Fibroblast of the aortic adventitia (primary cell): ENCODE data around the gene ANO2. TPM values are rescaled to one million over a fixed set of nuclear protein-coding genes. Genes with fewer than 3 reads are reported as not detected.

ENCODE experiments used
- DNase-seq: peaks from one replicate; pipeline ENCODE4 v3.0.0-alpha.2; 2010; ENCODE audit warnings: low read depth
- H3K4me3 ChIP-seq: 2 replicates; pipeline ENCODE4 v1.5.1; 2011; ENCODE audit warnings: low read depth, mild to moderate bottlenecking, control low read depth, low read length, moderate library complexity
- total RNA-seq: library from RNA; depleted of rRNA; stranded (reverse); fragments of >200 nt; gene quantifications from 2 replicates; pipeline ENCODE4 v1.2.3, GENCODE V29; 2012; ENCODE audit warnings: low replicate concordance
- TF ChIP-seq, protein P1 (sequence below): IDR thresholded peaks from 2 replicates; pipeline ENCODE4 v1.5.1; 2011; ENCODE audit warnings: mild to moderate bottlenecking, low read length, control low read depth, inconsistent platforms; ENCODE audit not compliant: insufficient read depth

Gene ANO2
- total RNA-seq, 1 donor: not detected

DNA sequence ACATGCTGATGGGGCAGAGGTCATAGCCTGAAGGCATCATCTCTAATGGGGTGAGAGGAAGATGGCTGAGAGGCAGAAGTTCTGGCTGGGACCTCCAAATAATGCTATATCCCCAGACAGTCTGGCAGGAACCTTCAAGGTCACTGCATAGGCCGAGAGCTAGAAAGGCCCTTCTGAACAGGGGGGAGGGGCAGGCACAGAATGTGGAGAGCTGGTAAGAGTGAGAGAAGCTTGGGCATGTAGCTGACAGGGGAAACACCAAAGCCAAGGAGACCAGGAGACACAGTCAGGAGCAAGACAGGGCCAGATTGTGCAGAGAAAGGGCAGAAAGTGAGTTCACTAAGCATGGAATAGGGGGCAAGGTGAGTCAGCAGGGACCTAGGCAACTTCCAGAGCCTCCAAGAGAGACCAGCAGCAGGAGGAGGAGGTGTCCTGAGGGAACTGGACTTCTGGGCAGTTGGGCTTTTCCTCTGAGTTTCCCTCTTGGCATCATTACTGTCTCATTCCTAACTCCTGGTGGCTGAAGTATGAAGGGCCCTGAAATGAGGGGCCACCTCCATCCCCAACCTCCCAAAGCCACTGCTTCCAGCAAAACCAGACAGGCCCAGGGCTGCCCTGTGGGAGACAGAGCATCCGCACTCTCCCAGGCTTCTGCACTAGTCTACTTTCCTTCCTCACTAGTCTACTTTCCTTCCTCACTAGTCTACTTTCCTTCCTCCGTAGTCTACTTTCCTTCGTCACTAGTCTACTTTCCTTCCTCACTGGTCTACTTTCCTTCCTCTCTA, 17.1 kb downstream of the ANO2 start:
- no peak overlapping the region for H3K4me3 ChIP-seq
- TF ChIP-seq, protein P1, sequence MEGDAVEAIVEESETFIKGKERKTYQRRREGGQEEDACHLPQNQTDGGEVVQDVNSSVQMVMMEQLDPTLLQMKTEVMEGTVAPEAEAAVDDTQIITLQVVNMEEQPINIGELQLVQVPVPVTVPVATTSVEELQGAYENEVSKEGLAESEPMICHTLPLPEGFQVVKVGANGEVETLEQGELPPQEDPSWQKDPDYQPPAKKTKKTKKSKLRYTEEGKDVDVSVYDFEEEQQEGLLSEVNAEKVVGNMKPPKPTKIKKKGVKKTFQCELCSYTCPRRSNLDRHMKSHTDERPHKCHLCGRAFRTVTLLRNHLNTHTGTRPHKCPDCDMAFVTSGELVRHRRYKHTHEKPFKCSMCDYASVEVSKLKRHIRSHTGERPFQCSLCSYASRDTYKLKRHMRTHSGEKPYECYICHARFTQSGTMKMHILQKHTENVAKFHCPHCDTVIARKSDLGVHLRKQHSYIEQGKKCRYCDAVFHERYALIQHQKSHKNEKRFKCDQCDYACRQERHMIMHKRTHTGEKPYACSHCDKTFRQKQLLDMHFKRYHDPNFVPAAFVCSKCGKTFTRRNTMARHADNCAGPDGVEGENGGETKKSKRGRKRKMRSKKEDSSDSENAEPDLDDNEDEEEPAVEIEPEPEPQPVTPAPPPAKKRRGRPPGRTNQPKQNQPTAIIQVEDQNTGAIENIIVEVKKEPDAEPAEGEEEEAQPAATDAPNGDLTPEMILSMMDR: no peak
- DNase-seq: no peak

DNA sequence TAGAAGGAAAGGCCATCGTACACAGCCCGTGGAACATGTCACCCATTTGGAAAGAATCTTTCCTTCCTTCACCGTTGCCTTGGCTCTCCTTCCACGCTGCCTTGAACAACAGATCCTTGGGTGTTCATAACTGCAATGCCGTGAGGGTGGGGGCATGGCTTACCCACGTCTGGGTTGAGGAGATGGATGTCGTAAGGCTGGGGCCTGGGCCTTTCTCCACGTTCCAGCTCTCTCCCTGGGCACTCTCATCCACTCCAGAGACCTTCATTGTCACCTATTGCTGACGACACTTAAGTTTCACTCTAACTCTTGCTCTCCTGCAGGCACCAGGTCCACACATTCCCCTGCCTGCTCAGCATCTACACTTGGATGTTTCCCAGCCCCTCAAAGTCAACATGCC, 19.4 kb downstream of the ANO2 start:
- no peak overlapping the region for H3K4me3 ChIP-seq
- no peak for DNase-seq
- TF ChIP-seq, protein P1: no peak

DNA sequence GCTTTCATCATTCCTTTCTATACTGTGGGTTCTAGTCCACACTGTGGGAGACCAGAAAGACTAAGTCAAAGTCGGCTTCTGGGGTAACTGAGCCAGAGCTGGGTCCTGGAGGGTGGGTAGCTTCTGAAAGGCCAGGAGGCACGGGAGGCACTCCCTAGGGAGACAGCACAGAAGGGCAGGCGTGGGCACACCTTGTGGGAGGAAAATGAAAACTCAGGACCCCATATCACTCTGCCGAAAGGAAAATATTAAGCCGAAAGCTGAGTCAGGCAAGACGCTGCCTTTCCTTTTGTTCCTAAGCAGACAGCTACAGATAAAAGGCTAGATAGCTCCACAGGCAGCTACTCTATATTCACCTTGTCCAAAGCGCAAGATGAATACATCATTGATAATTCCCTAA, 20.7 kb downstream of the ANO2 start:
- H3K4me3 ChIP-seq: no peak overlapping the region
- TF ChIP-seq, protein P1: no peak
- DNase-seq: no peak

- TF ChIP-seq, protein P1: no peak
- no peak overlapping the region for H3K4me3 ChIP-seq
- no peak for DNase-seq
Measured at GRCh38 chr12:5923751-5924150, 21.3 kb downstream of the ANO2 start.

GRCh38 chr12:5923043-5923605, 21.9 kb downstream of the ANO2 start:
- TF ChIP-seq, protein P1: no peak
- no peak for DNase-seq
- no peak overlapping the region for H3K4me3 ChIP-seq

GRCh38 chr12:5921966-5922899, 22.8 kb downstream of the ANO2 start:
- no peak for DNase-seq
- no peak overlapping the region for H3K4me3 ChIP-seq
- TF ChIP-seq, protein P1: no peak
